HepG2 (cell line): ENCODE measurements around the gene SH3D19. TPM values are rescaled to one million over a fixed set of nuclear protein-coding genes. Genes with fewer than 3 reads are reported as not detected.

Experiments used
- AHR ChIP-seq: IDR thresholded peaks from 2 replicates; pipeline ENCODE4 v1.6.1; 2018; ENCODE audit warnings: missing genetic modification reagents, missing compliant biosample characterization
- CBX2 ChIP-seq, 2 experiments: fragments of 200-600 bp in 1 of 2; sonication (generic); formaldehyde crosslinking in 1 of 2; IDR thresholded peaks; 2 replicates each; pipeline versions ENCODE4 v1.7.0 to v1.8.1; 2018 to 2022; ENCODE audit warnings: low read depth in 2 of 2, low read length in 1 of 2, mild to moderate bottlenecking in 1 of 2, missing genetic modification reagents in 1 of 2
- CCDC6 ChIP-seq: sonication (generic); formaldehyde crosslinking; IDR thresholded peaks from 2 replicates; pipeline ENCODE4 v1.8.1; 2022; ENCODE audit warnings: mild to moderate bottlenecking, missing genetic modification reagents, moderate library complexity
- EEA1 ChIP-seq: sonication (generic); formaldehyde crosslinking; IDR thresholded peaks from 2 replicates; pipeline ENCODE4 v1.5.1; 2020; ENCODE audit warnings: mild to moderate bottlenecking, missing genetic modification reagents, borderline replicate concordance
- GRHL1 ChIP-seq: sonication (generic); formaldehyde crosslinking; conservative IDR thresholded peaks from 2 replicates; pipeline ENCODE4 v1.8.0; 2022; ENCODE audit warnings: missing genetic modification reagents
- HBP1 ChIP-seq: IDR thresholded peaks from 2 replicates; pipeline ENCODE4 v1.6.1; 2016; ENCODE audit warnings: low read depth, control low read depth
- HMG20B ChIP-seq: conservative IDR thresholded peaks from 2 replicates; pipeline ENCODE4 v1.6.1; 2016; ENCODE audit warnings: missing genetic modification reagents, missing compliant biosample characterization
- IRF9 ChIP-seq: sonication (generic); formaldehyde crosslinking; IDR thresholded peaks from 2 replicates; pipeline ENCODE4 v1.8.0; 2022; ENCODE audit warnings: missing genetic modification reagents, mild to moderate bottlenecking, borderline replicate concordance
- SIX4 ChIP-seq: sonication (generic); formaldehyde crosslinking; IDR thresholded peaks from 2 replicates; pipeline ENCODE4 v1.4.0; 2020; ENCODE audit warnings: missing genetic modification reagents
- SRSF9 ChIP-seq: fragments of 200-400 bp; formaldehyde crosslinking; IDR thresholded peaks from 2 replicates; pipeline ENCODE4 v1.6.1; 2018; ENCODE audit warnings: borderline replicate concordance, mild to moderate bottlenecking, low read depth, low read length; ENCODE audit not compliant: insufficient read depth, poor library complexity, severe bottlenecking
- STAG1 ChIP-seq: sonication (generic); formaldehyde crosslinking; IDR thresholded peaks from 2 replicates; pipeline ENCODE4 v1.4.0; 2020; ENCODE audit warnings: missing genetic modification reagents
- TEF ChIP-seq: sonication (generic); formaldehyde crosslinking; IDR thresholded peaks from 2 replicates; pipeline ENCODE4 v1.5.0; 2020; ENCODE audit warnings: missing genetic modification reagents
- TGIF2 ChIP-seq: IDR thresholded peaks from 2 replicates; pipeline ENCODE4 v1.6.1; 2016; ENCODE audit warnings: control low read depth, missing compliant biosample characterization
- ZC3H4 ChIP-seq: sonication (generic); formaldehyde crosslinking; IDR thresholded peaks from 2 replicates; pipeline ENCODE4 v1.4.0; 2020; ENCODE audit warnings: missing genetic modification reagents, borderline replicate concordance
- ZMYM4 ChIP-seq: sonication (generic); formaldehyde crosslinking; IDR thresholded peaks from 2 replicates; pipeline ENCODE4 v1.8.1; 2023; ENCODE audit warnings: mild to moderate bottlenecking, missing genetic modification reagents
- ZNF431 ChIP-seq: sonication (generic); formaldehyde crosslinking; IDR thresholded peaks from 2 replicates; pipeline ENCODE4 v1.9.0; 2022; ENCODE audit warnings: missing genetic modification reagents, low read depth, mild to moderate bottlenecking, borderline replicate concordance
- ZNF441 ChIP-seq: sonication (generic); formaldehyde crosslinking; IDR thresholded peaks from 2 replicates; pipeline ENCODE4 v1.7.0; 2021; ENCODE audit warnings: missing genetic modification reagents, borderline replicate concordance
- ZNF557 ChIP-seq: sonication (generic); formaldehyde crosslinking; IDR thresholded peaks from 2 replicates; pipeline ENCODE4 v1.4.0; 2020; ENCODE audit warnings: missing genetic modification reagents
- ZNF598 ChIP-seq: sonication (generic); formaldehyde crosslinking; IDR thresholded peaks from 2 replicates; pipeline ENCODE4 v1.5.1; 2020; ENCODE audit warnings: mild to moderate bottlenecking, missing genetic modification reagents, borderline replicate concordance
- ZNF709 ChIP-seq: sonication (generic); formaldehyde crosslinking; IDR thresholded peaks from 2 replicates; pipeline ENCODE4 v1.5.0; 2020; ENCODE audit warnings: mild to moderate bottlenecking, missing genetic modification reagents
- ZNF713 ChIP-seq: sonication (generic); formaldehyde crosslinking; IDR thresholded peaks from 2 replicates; pipeline ENCODE4 v1.4.0; 2020; ENCODE audit warnings: mild to moderate bottlenecking, missing genetic modification reagents
- ZNF776 ChIP-seq: sonication (generic); formaldehyde crosslinking; IDR thresholded peaks from 2 replicates; pipeline ENCODE4 v1.4.0; 2020; ENCODE audit warnings: mild to moderate bottlenecking, missing genetic modification reagents
- ZSCAN21 ChIP-seq: sonication (generic); formaldehyde crosslinking; IDR thresholded peaks from 2 replicates; pipeline ENCODE4 v1.8.0; 2022; ENCODE audit warnings: mild to moderate bottlenecking, missing genetic modification reagents, moderate library complexity, borderline replicate concordance
- polyA plus RNA-seq, 8 experiments: library from polyadenylated mRNA; depleted of rRNA in 3 of 8; stranded (reverse) in 7 of 8; unstranded in 1 of 8; fragments of >200 nt; fragmentation: Illumina TruSeq in 4 of 8; extraction: Trizol in 4 of 8; gene quantifications; 2 replicates each; pipeline versions ENCODE4 v1.2.1 to v1.2.3, GENCODE V29; 2011 to 2016; ENCODE audit warnings: low read depth in 4 of 8, missing spikeins in 1 of 8, mixed read lengths in 1 of 8; ENCODE audit not compliant: insufficient read depth in 1 of 8
- total RNA-seq, 5 experiments: library from RNA; depleted of rRNA; stranded (reverse); fragments of >200 nt; fragmentation: Illumina TruSeq; extraction: Trizol; gene quantifications; 2 replicates each; pipeline ENCODE4 v1.2.3, GENCODE V29; 2016; ENCODE audit warnings: low read depth in 1 of 5

Gene SH3D19
- total and polyA plus RNA-seq, 2 of the 13 experiments (the other 11 are each of a cell fraction or from before 2014, with no cell fraction given), result 31.2 to 38.0 TPM

DNA sequence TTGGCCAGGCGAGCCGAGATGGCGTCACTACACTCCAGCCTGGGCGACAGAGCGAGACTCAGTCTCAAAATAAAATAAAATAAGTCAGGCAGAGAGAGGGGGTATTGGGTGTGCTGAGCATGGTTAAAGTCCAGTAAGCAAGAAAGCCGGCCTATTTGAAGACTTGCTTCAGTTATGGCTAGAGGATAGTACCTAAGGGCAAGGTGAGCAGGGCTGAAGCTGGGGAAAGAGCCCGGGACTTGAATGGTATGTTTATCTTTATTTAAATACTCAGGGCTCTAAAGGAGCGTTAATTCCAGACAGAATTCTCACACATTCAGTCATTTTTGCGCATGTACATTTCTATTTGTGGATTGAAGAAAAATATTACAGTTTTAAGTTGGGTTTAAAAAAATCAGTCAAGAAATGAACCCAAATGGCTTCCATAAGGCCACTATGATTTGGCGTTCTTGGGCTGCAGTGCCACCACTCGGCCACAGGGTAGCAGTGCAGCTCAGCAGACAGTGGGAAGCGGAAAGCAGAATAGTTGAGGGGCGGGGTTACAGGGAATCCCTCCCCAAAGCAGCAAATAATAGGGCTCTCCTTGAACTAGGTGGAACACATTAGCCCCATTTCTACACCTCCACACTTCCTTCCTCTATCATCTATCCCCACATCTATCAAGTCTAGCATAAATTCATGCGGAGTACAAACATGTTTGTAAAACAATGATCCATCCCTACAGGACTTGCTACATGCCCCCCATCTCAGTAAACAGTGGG is 37.2 kb upstream of the SH3D19 start (continued):
- peak; percentile 78 for TF ChIP-seq ZMYM4 (CRISPR knock-in tag)
- no peak for TF ChIP-seq EEA1 (CRISPR knock-in tag)
- no peak for TF ChIP-seq ZNF598 (CRISPR knock-in tag)
- no peak for TF ChIP-seq ZNF441
- no peak for TF ChIP-seq AHR (CRISPR knock-in tag)
- no peak for TF ChIP-seq CBX2 (IDR thresholded peaks at IDR 0.05; ENCODE audit: low read depth, low read length)
- TF ChIP-seq CBX2 (CRISPR knock-in tag; IDR thresholded peaks at IDR 0.05; ENCODE audit: low read depth), result no peak
- TF ChIP-seq TEF (CRISPR knock-in tag), result no peak
- TF ChIP-seq IRF9 (CRISPR knock-in tag), result no peak
- TF ChIP-seq STAG1, result peak; percentile 97
- TF ChIP-seq HBP1 (CRISPR knock-in tag), result no peak
- no peak for TF ChIP-seq TGIF2 (CRISPR knock-in tag)
- TF ChIP-seq ZC3H4, result no peak
- TF ChIP-seq SRSF9, result no peak
- no peak for TF ChIP-seq CCDC6 (CRISPR knock-in tag)
- no peak for TF ChIP-seq ZNF713
- TF ChIP-seq SIX4 (CRISPR knock-in tag), result no peak
- no peak for TF ChIP-seq ZNF709
- no peak for TF ChIP-seq GRHL1 (CRISPR knock-in tag)
- no peak for TF ChIP-seq HMG20B (CRISPR knock-in tag)
- no peak for TF ChIP-seq ZNF431 (CRISPR knock-in tag)
- TF ChIP-seq ZNF776 (CRISPR knock-in tag), result no peak
- TF ChIP-seq ZNF557, result no peak
- TF ChIP-seq ZSCAN21 (CRISPR knock-in tag), result no peak
